ENCODE data around the gene ZNF689. TPM values are rescaled to one million over a fixed set of nuclear protein-coding genes. Genes with fewer than 3 reads are reported as not detected.

The ZNF689 gene
- 2.9 and 4.0 TPM in 2 replicates for total RNA-seq

GRCh38 chr16:30609926-30610839 lies at the start of gene ZNF689:
Gene ZNF689 (minus strand): TSS chr16:30610389. CDS start chr16:30610041, 348 bp downstream.

GRCh38 chr16:30657866-30658730 lies 47.9 kb upstream of the ZNF689 start, which contains the start of gene FBRS:
Gene FBRS (plus strand): TSS chr16:30658431. CDS start chr16:30659519, 1,088 bp downstream.

GRCh38 chr16:30650369-30651123 lies 40.4 kb upstream of the ZNF689 start, which contains the start of gene PRR14:
Gene PRR14 (plus strand): TSS chr16:30650960. CDS start chr16:30651646, 686 bp downstream.

GRCh38 chr16:30585400-30586191 lies 24.6 kb downstream of the ZNF689 start, which contains the start of gene ZNF785:
Gene ZNF785 (minus strand): TSS chr16:30585697. CDS start chr16:30585611, 86 bp downstream.

GRCh38 chr16:30571445-30572322 lies 38.5 kb downstream of the ZNF689 start, which contains the start of gene ZNF688:
Gene ZNF688 (minus strand): TSS chr16:30571714. CDS start chr16:30571629, 85 bp downstream.

GRCh38 chr16:30557957-30558788 lies 52.0 kb downstream of the ZNF689 start, which contains the start of gene ZNF764:
Gene ZNF764 (minus strand): TSS chr16:30558374. CDS start chr16:30558182, 192 bp downstream.

Other genes with a start within 250 kb of the ZNF689 start
- 26.9 and 47.2 TPM in 2 replicates for gene TBC1D10B, start 239.9 kb downstream of the ZNF689 start, total RNA-seq
- gene MYL11, start 235.6 kb downstream of the ZNF689 start, total RNA-seq: 0.97 TPM in 1 of 2 replicates, not detected in the other
- gene SEPTIN1, start 227.8 kb downstream of the ZNF689 start, total RNA-seq: 0.50 TPM in 1 of 2 replicates, not detected in the other
- 9.1 and 13.3 TPM in 2 replicates for gene ZNF48, start 215.0 kb downstream of the ZNF689 start, total RNA-seq
- gene ZNF771, start 202.8 kb downstream of the ZNF689 start, total RNA-seq: 7.8 and 9.0 TPM in 2 replicates
- 29.2 and 37.9 TPM in 2 replicates for gene DCTPP1, start 180.4 kb downstream of the ZNF689 start, total RNA-seq
- gene SEPHS2, start 164.5 kb downstream of the ZNF689 start, total RNA-seq: 11.2 and 18.0 TPM in 2 replicates
- not detected in 2 replicates for gene ITGAL, start 137.6 kb downstream of the ZNF689 start, total RNA-seq
- 9.4 and 13.2 TPM in 2 replicates for gene ZNF768, start 83.8 kb downstream of the ZNF689 start, total RNA-seq
- gene ZNF747, start 75.5 kb downstream of the ZNF689 start, total RNA-seq: 3.9 and 8.4 TPM in 2 replicates
- gene ZNF764, start 52.0 kb downstream of the ZNF689 start, total RNA-seq: 2.8 and 3.5 TPM in 2 replicates
- 9.1 and 10.6 TPM in 2 replicates for gene ZNF688, start 38.7 kb downstream of the ZNF689 start, total RNA-seq
- 6.8 and 10.0 TPM in 2 replicates for gene ZNF785, start 24.7 kb downstream of the ZNF689 start, total RNA-seq
- 5.8 and 8.1 TPM in 2 replicates for gene PRR14, start 40.6 kb upstream of the ZNF689 start, total RNA-seq
- gene FBRS, start 48.0 kb upstream of the ZNF689 start, total RNA-seq: 13.3 and 18.6 TPM in 2 replicates
- gene SRCAP, start 88.8 kb upstream of the ZNF689 start, total RNA-seq: 20.4 and 51.7 TPM in 2 replicates
- gene PHKG2, start 138.0 kb upstream of the ZNF689 start, total RNA-seq: 10.7 and 15.0 TPM in 2 replicates
- 0.65 and 0.82 TPM in 2 replicates for gene CFAP119, start 151.7 kb upstream of the ZNF689 start, total RNA-seq
- gene RNF40, start 151.9 kb upstream of the ZNF689 start, total RNA-seq: 42.7 and 67.6 TPM in 2 replicates
- 3.7 and 6.2 TPM in 2 replicates for gene ZNF629, start 176.8 kb upstream of the ZNF689 start, total RNA-seq